ENCODE measurements around the gene TSBP1. TPM values are rescaled to one million over a fixed set of nuclear protein-coding genes. Genes with fewer than 3 reads are reported as not detected.
A peak's percentile ranks its signal among the peaks of the same experiment; 100 is the strongest.

TSBP1 gene
- total and polyA plus RNA-seq, 2 of the 13 experiments (the other 11 are each of a cell fraction or from before 2014, with no cell fraction given), result not detected

GRCh38 chr6:32397252-32397920 lies 25.7 kb upstream of the TSBP1 start:
- no peaks in the 10 kb centered on the region for H4K20me1 ChIP-seq (ENCODE audit: insufficient read depth, low read length)
- no peak overlapping the region for H3K4me3 ChIP-seq (replicated peaks in 1 of 3; ENCODE audit: insufficient read depth in 1 of 3, low read depth in 2 of 3, low read length in 3 of 3)
- in situ Hi-C loops (cut with HindIII; ENCODE audit: extremely low pct_ligation_motif_present, low pct_unique_long_range_greater_than_20kb), result no loop called here
- no peak overlapping the region for H2AFZ ChIP-seq (ENCODE audit: low read length)
- no peak for DNase-seq (ENCODE audit: low spot score)
- BruUV-seq (replicated peaks), result no TSS peak
- WGBS (ENCODE audit: low lambda C conversion rate), result 11% methylated on average over 7 of the region's 7 CpGs
- H3K27me3 ChIP-seq (ENCODE audit: control insufficient read depth in 1 of 2, insufficient read depth in 2 of 2, low read length in 2 of 2), result peaks cover 0 to 40% of the 10 kb centered on the region in 2 experiments; a peak in 2 of 5 replicates
- no peak overlapping the region for H3K27ac ChIP-seq (ENCODE audit: extremely low read length, insufficient read depth, low read length)
- ChIA-PET POLR2A (no interaction called here), CTCF (ENCODE audit: low intra/inter-chr PET ratio, low total read pairs) (no interaction called here)
- TF ChIP-seq ZNF547 (CRISPR knock-in tag; IDR thresholded peaks at IDR 0.05) (no peak), KDM3A (CRISPR knock-in tag; IDR thresholded peaks at IDR 0.05; ENCODE audit: low read depth) (no peak), ZNF460 (CRISPR knock-in tag; IDR thresholded peaks at IDR 0.05; ENCODE audit: borderline replicate concordance) (no peak), KLF11 (CRISPR knock-in tag; IDR thresholded peaks at IDR 0.05) (no peak), ZMYM4 (CRISPR knock-in tag; IDR thresholded peaks at IDR 0.05) (no peak), ZFP62 (CRISPR knock-in tag; IDR thresholded peaks at IDR 0.05) (no peak)
- H3K36me3 ChIP-seq (replicated peaks in 1 of 2; ENCODE audit: control insufficient read depth in 1 of 2, insufficient read depth in 2 of 2, low read length in 2 of 2), result no peaks in the 10 kb centered on the region
- no peak overlapping the region for H3K9ac ChIP-seq (ENCODE audit: insufficient read depth, low read depth, low read length)
- no peak for FAIRE-seq
- no peak for ATAC-seq
- no peaks in the 10 kb centered on the region for H3K4me1 ChIP-seq (ENCODE audit: insufficient read depth, low read length)
- no peaks in the 10 kb centered on the region for H3K9me3 ChIP-seq (ENCODE audit: low read length)
- H3K4me2 ChIP-seq (ENCODE audit: low read depth, low read length), result no peak overlapping the region
- intact Hi-C loops (cut with micrococcal nuclease; ENCODE audit: unreplicated experiment), result loop anchor here (2.0 kb wide), 1 partner anchor 25 kb away; no protein-coding TSS in a partner anchor
- no peaks in the 10 kb centered on the region for H3K79me2 ChIP-seq (ENCODE audit: insufficient read depth, low read length)

GRCh38 chr6:32396028-32396427 lies 24.3 kb upstream of the TSBP1 start:
- WGBS (ENCODE audit: low lambda C conversion rate), result 23% methylated on average over 10 of the region's 10 CpGs
- H3K36me3 ChIP-seq (replicated peaks in 1 of 2; ENCODE audit: control insufficient read depth in 1 of 2, insufficient read depth in 2 of 2, low read length in 2 of 2), result no peaks in the 10 kb centered on the region
- no peak overlapping the region for H3K4me2 ChIP-seq (ENCODE audit: low read depth, low read length)
- CTCF ChIA-PET (ENCODE audit: low intra/inter-chr PET ratio, low total read pairs), result no interaction called here
- H4K20me1 ChIP-seq (ENCODE audit: insufficient read depth, low read length), result no peaks in the 10 kb centered on the region
- no TSS peak for BruUV-seq (replicated peaks)
- no peaks in the 10 kb centered on the region for H3K9me3 ChIP-seq (ENCODE audit: low read length)
- no peak overlapping the region for H3K27ac ChIP-seq (ENCODE audit: extremely low read length, insufficient read depth, low read length)
- H3K4me3 ChIP-seq (replicated peaks in 1 of 3; ENCODE audit: insufficient read depth in 1 of 3, low read depth in 2 of 3, low read length in 3 of 3), result no peak overlapping the region
- H3K79me2 ChIP-seq (ENCODE audit: insufficient read depth, low read length), result no peaks in the 10 kb centered on the region
- no peaks in the 10 kb centered on the region for H3K4me1 ChIP-seq (ENCODE audit: insufficient read depth, low read length)
- in situ Hi-C loops (cut with HindIII; ENCODE audit: extremely low pct_ligation_motif_present, low pct_unique_long_range_greater_than_20kb), result no loop called here
- DNase-seq (ENCODE audit: low spot score), result no peak
- H3K9ac ChIP-seq (ENCODE audit: insufficient read depth, low read depth, low read length), result no peak overlapping the region
- H3K27me3 ChIP-seq (ENCODE audit: control insufficient read depth in 1 of 2, insufficient read depth in 2 of 2, low read length in 2 of 2), result peaks cover 0 to 40% of the 10 kb centered on the region in 2 experiments; a peak in 2 of 5 replicates
- POLR2A ChIA-PET, result no interaction called here
- no peak for ATAC-seq
- no peak overlapping the region for H2AFZ ChIP-seq (ENCODE audit: low read length)
- TF ChIP-seq MNT (IDR thresholded peaks at IDR 0.05) (peak; percentile 91), FUBP1 (CRISPR knock-in tag; IDR thresholded peaks at IDR 0.05; ENCODE audit: borderline replicate concordance) (no peak)
- intact Hi-C loops (cut with micrococcal nuclease; ENCODE audit: unreplicated experiment), result loop anchor here (2.0 kb wide), 1 partner anchor 27 kb away; no protein-coding TSS in a partner anchor
- FAIRE-seq, result no peak

Measured in HepG2 (cell line).